ENCODE results near the gene STMN3. TPM values are rescaled to one million over a fixed set of nuclear protein-coding genes. Genes with fewer than 3 reads are reported as not detected.
"Not testable (repeated sequence)": the region's sequence is repeated elsewhere in the genome, so short reads cannot be mapped to it uniquely, and the experiment has no call there.

The STMN3 gene
- total and polyA plus RNA-seq, 2 donors = 17.7 to 44.7 TPM

- WGBS = 96% methylated on average over 22 of the region's 22 CpGs
- no peak overlapping the region for H3K4me3 ChIP-seq (ENCODE audit: low read depth, low read length)
- H3K4me1 ChIP-seq (ENCODE audit: insufficient read depth) = peaks cover 2% of the 10 kb centered on the region
- no peak overlapping the region for H3K27ac ChIP-seq (ENCODE audit: low read depth)
- no peaks in the 10 kb centered on the region for H3K36me3 ChIP-seq (ENCODE audit: insufficient read depth)
- no peak for DNase-seq (ENCODE audit: extremely low spot score)
These were observed 7.9 kb upstream of the STMN3 start for GRCh38 chr20:63661108-63661507.

GRCh38 chr20:63660622-63661021 is 7.4 kb upstream of the STMN3 start:
- Histone ChIP-seq H3K27ac (ENCODE audit: low read depth) (no peak overlapping the region), H3K4me1 (ENCODE audit: insufficient read depth) (peaks cover 2% of the 10 kb centered on the region), H3K4me3 (ENCODE audit: low read depth, low read length) (no peak overlapping the region), H3K36me3 (ENCODE audit: insufficient read depth) (no peaks in the 10 kb centered on the region)
- DNase-seq (ENCODE audit: extremely low spot score) = no peak
- 85% methylated on average over 8 of the region's 8 CpGs for WGBS

DNA sequence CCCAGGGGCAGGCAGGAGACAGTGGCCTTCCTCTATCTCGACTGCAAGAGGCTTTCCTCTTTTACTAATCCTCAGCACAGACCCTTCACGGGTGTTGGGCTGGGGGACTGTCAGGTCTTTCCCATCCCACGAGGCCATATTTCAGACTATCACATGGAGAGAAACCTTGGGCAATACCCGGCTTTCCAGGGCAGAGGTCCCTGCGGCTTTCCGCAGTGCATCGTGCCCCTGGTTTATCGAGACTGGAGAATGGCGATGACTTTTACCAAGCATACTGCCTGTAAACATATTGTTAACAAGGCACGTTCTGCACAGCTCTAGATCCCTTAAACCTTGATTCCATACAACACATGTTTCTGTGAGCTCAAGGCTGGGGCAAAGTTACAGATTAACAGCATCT is 7.0 kb upstream of the STMN3 start:
- H3K27ac ChIP-seq (ENCODE audit: low read depth); H3K4me3 ChIP-seq (ENCODE audit: low read depth, low read length); H3K36me3 ChIP-seq (ENCODE audit: insufficient read depth); DNase-seq (ENCODE audit: extremely low spot score); H3K4me1 ChIP-seq (ENCODE audit: insufficient read depth): not testable (repeated sequence)
- 93% methylated on average over 10 of the region's 10 CpGs for WGBS

GRCh38 chr20:63659370-63659769 is 6.1 kb upstream of the STMN3 start:
- no peak overlapping the region for H3K27ac ChIP-seq (ENCODE audit: low read depth)
- DNase-seq (ENCODE audit: extremely low spot score) = no peak
- peak overlapping the region; percentile 59 for H3K4me3 ChIP-seq (ENCODE audit: low read depth, low read length)
- H3K36me3 ChIP-seq (ENCODE audit: insufficient read depth) = no peaks in the 10 kb centered on the region
- peaks cover 2% of the 10 kb centered on the region for H3K4me1 ChIP-seq (ENCODE audit: insufficient read depth)
- 61% methylated on average over 13 of the region's 13 CpGs for WGBS

- no peak for DNase-seq (ENCODE audit: extremely low spot score)
- WGBS = 2% methylated on average over 25 of the region's 25 CpGs
- Histone ChIP-seq H3K4me1 (ENCODE audit: insufficient read depth) (peaks cover 2% of the 10 kb centered on the region), H3K27ac (ENCODE audit: low read depth) (peak overlapping the region; percentile 18), H3K4me3 (ENCODE audit: low read depth, low read length) (peak overlapping the region; percentile 59), H3K36me3 (ENCODE audit: insufficient read depth) (no peaks in the 10 kb centered on the region)
These were observed 5.5 kb upstream of the STMN3 start for GRCh38 chr20:63658749-63659187.

DNA sequence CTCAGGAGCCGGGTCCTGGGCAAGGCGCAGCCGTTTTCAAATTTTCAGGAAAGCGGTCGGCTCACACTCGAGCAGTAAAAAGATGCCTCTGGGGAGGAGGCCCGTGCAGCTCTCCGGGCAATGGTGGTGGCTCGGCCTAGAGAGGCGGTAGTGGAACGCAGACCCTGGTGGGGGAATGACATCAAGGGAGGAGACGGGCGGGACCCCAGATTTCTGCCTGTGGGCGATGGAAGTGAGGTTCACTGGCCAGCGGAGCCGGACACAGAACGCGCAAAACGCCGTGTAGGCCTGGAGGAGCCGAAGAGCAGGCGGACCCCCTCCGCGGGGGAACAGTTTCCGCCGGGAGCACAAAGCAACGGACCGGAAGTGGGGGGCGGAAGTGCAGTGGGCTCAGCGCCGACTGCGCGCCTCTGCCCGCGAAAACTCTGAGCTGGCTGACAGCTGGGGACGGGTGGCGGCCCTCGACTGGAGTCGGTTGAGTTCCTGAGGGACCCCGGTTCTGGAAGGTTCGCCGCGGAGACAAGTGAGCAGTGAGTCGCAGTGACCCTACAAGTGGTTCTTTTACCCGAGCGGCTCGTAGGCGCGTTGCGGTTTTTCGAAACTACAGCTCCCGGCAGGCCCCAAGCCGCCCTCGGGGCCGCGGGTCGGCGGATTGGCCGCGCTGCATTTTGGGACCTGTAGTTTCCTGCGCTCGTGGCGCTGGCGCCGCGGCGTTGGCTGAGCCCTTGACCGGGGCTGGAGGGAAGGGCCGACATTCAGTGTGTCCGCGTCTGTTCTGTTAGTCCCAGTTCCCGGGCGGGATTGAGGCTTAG is 4.9 kb upstream of the STMN3 start, which contains the start of gene RTEL1:
Gene RTEL1 (plus strand): TSS at position 376 of the 812 bp plus-strand sequence. CDS start 1,091 bp downstream, outside the sequence.
- WGBS = 1% methylated on average over 73 of the region's 73 CpGs
- Histone ChIP-seq H3K36me3 (ENCODE audit: insufficient read depth) (no peaks in the 10 kb centered on the region), H3K4me1 (ENCODE audit: insufficient read depth) (peaks cover 2% of the 10 kb centered on the region)

GRCh38 chr20:63657260-63657936 is 4.2 kb upstream of the STMN3 start:
- no peaks in the 10 kb centered on the region for H3K36me3 ChIP-seq (ENCODE audit: insufficient read depth)
- peaks cover 4% of the 10 kb centered on the region for H3K4me1 ChIP-seq (ENCODE audit: insufficient read depth)
- peak overlapping the region; percentile 59 for H3K4me3 ChIP-seq (ENCODE audit: low read depth, low read length)
- WGBS = 33% methylated on average over 31 of the region's 31 CpGs
- DNase-seq (ENCODE audit: extremely low spot score) = no peak
- H3K27ac ChIP-seq (ENCODE audit: low read depth) = peak overlapping the region; percentile 69

More for the DNA sequence above, 4.9 kb upstream of the STMN3 start, which contains the start of gene RTEL1:
- H3K27ac ChIP-seq (ENCODE audit: low read depth) = peak within 1 kb of the TSS; percentile 83
- peak; percentile 85 for DNase-seq (ENCODE audit: extremely low spot score)
- H3K4me3 ChIP-seq (ENCODE audit: low read depth, low read length) = peak within 1 kb of the TSS; percentile 59

DNA sequence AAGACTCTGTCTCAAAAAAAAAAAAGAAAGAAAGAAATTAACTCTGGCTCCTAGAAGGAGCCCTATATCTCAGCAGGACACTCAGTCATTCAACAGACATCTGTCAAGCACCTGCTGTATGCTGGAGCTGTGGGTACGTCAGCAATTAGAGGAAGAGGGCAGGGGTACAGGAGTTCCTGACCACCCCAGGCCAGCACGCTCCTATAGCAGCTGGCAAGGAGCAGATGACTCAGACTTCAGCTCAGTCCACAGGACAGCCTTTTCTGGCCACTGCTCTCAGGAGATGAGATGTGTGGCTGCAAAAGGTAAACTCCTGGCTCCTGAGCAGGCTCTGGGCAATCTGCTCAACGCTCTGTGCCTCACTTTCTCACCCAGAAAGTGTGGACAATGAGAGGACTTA is 3.2 kb upstream of the STMN3 start:
- Histone ChIP-seq H3K36me3 (ENCODE audit: insufficient read depth) (no peaks in the 10 kb centered on the region), H3K4me1 (ENCODE audit: insufficient read depth) (peaks cover 4% of the 10 kb centered on the region), H3K4me3 (ENCODE audit: low read depth, low read length) (no peak overlapping the region), H3K27ac (ENCODE audit: low read depth) (no peak overlapping the region)
- WGBS = 90% methylated on average over 3 of the region's 3 CpGs
- DNase-seq (ENCODE audit: extremely low spot score) = no peak

GRCh38 chr20:63655249-63655648 is 2.0 kb upstream of the STMN3 start:
- Histone ChIP-seq H3K36me3 (ENCODE audit: insufficient read depth) (no peaks in the 10 kb centered on the region), H3K4me1 (ENCODE audit: insufficient read depth) (peaks cover 4% of the 10 kb centered on the region), H3K27ac (ENCODE audit: low read depth) (no peak overlapping the region), H3K4me3 (ENCODE audit: low read depth, low read length) (no peak overlapping the region)
- 64% methylated on average over 4 of the region's 4 CpGs for WGBS
- DNase-seq (ENCODE audit: extremely low spot score) = no peak

DNA sequence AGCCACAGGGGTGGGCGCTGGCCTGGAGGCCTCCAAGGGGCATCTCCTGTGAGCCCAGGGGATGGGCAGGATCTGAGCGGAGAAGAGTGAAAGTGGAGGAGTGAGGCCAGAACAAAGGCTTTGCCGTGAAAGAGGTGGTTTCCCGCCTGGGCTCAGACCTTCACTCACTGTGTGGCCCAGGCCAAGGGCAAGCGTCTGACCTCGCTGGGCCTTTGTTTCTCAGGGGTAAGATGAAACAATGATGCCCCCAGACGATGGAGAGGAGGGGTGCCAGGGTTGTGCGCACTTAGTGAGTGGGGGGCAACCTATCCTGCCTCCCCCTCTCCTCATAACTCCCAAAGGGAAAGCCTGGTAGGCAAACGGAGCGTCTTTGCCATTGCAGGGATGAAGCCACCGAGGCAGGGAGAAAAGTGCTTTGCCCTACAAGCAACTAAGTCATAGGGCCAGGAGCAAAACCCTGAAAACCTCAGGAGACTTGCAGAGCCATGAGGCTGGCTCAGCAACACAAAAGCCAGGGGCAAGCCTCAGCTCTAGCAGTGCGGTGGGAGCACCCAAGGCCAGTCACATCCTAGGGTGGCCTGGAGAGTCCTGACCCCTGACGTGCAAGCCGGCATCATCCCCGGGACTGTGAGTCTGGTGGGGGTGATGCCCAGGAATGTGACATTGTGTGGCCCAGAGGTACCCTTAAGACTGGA is 897 bp upstream of the STMN3 start:
- H3K27ac ChIP-seq (ENCODE audit: low read depth) = no peak overlapping the region
- H3K36me3 ChIP-seq (ENCODE audit: insufficient read depth) = no peaks in the 10 kb centered on the region
- peaks cover 4% of the 10 kb centered on the region for H3K4me1 ChIP-seq (ENCODE audit: insufficient read depth)
- 51% methylated on average over 15 of the region's 15 CpGs for WGBS
- no peak for DNase-seq (ENCODE audit: extremely low spot score)
- H3K4me3 ChIP-seq (ENCODE audit: low read depth, low read length) = no peak overlapping the region

DNA sequence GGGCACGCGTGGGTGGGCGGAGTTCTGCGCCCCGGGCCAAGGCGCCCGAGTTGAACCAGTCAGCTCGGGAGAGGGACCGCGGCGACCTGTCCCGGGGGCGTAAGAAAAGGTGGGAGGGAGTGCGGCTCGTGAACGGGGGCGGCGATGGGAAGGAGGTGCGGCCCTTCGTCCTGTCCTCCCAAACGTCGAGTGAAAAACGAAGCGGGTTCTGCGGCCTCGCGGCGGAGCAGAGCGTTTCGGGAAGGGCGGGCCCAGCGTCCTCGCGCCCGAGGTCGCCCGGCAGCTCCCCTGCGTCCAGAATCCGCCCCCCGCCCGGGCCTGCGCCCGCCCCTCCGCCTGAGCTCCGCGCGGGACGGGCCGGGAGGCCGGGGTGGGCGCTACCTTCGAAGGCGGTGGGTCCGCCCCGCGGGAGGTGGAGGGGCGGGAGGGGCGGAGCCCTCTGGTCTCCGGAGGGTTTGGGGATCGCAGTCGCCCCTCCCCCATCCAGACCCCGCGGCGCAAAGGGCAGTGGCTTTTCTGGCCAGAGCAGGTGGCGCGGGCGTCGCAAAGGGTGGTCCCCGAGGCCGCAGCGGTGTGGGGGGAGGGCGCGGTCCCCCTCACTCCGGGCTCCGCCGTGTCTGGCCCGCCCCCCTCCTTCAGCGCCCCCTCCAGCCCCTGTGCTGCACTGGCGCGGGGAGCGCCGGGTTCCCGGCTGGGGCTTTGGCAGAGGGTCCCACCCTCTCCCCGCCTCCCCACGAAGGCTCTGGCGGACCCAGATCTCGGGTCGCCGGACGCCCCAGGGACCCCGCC is 838 bp downstream of the STMN3 start:
- peaks cover 4% of the 10 kb centered on the region for H3K4me1 ChIP-seq (ENCODE audit: insufficient read depth)
- no peak for DNase-seq (ENCODE audit: extremely low spot score)
- H3K4me3 ChIP-seq (ENCODE audit: low read depth, low read length) = peak overlapping the region; percentile 55
- under 1% methylated on average over 91 of the region's 91 CpGs for WGBS
- no peaks in the 10 kb centered on the region for H3K36me3 ChIP-seq (ENCODE audit: insufficient read depth)
- H3K27ac ChIP-seq (ENCODE audit: low read depth) = no peak overlapping the region

DNA sequence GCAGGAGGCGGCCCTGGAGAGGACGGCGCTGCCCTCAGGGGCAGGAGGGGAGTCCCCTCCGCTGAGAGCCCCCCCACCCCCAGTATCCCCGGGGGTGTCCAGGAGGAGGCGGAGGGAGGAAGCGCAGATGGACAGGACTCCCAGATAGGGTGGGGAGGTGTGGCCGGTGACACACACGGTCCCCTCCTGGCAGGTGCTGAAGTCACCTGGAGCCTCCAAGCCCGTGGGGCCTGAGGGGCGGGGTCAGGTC is 1.4 kb downstream of the STMN3 start:
- 23% methylated on average over 11 of the region's 11 CpGs for WGBS
- Histone ChIP-seq H3K27ac (ENCODE audit: low read depth) (no peak overlapping the region), H3K4me1 (ENCODE audit: insufficient read depth) (peaks cover 2% of the 10 kb centered on the region)

DNA sequence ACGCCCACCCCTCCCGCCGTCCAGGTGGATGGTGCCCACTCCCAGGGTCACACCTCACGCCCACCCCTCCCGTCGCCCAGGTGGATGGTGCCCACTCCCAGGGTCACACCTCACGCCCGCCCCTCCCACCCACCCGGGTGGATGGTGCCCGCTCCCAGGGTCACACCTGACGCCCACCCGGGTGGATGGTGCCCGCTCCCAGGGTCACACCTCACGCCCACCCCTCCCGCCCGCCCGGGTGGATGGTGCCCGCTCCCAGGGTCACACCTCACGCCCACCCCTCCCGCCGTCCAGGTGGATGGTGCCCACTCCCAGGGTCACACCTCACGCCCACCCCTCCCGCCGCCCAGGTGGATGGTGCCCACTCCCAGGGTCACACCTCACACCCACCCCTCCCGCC is 2.7 kb downstream of the STMN3 start:
- not testable (repeated sequence) for H3K4me1 ChIP-seq (ENCODE audit: insufficient read depth); H3K4me3 ChIP-seq (ENCODE audit: low read depth, low read length); H3K27ac ChIP-seq (ENCODE audit: low read depth); DNase-seq (ENCODE audit: extremely low spot score); H3K36me3 ChIP-seq (ENCODE audit: insufficient read depth)
- WGBS = 96% methylated on average over 25 of the region's 25 CpGs

More for the DNA sequence above, 1.4 kb downstream of the STMN3 start:
- peak overlapping the region; percentile 55 for H3K4me3 ChIP-seq (ENCODE audit: low read depth, low read length)
- no peak for DNase-seq (ENCODE audit: extremely low spot score)
- no peaks in the 10 kb centered on the region for H3K36me3 ChIP-seq (ENCODE audit: insufficient read depth)
